ENCODE measurements around the gene EPG5.
A peak's percentile ranks its signal among the peaks of the same experiment; 100 is the strongest.
"Not testable (repeated sequence)": the region's sequence is repeated elsewhere in the genome, so short reads cannot be mapped to it uniquely, and the experiment has no call there.

The EPG5 gene

GRCh38 chr18:45863469-45863868 lies 103.7 kb downstream of the EPG5 start:
- no peak for DNase-seq

GRCh38 chr18:45861926-45862325 lies 105.2 kb downstream of the EPG5 start:
- DNase-seq = no peak

GRCh38 chr18:45860971-45861370 lies 106.2 kb downstream of the EPG5 start:
- DNase-seq = no peak

- no peak for DNase-seq
Observed at GRCh38 chr18:45860492-45860891, 106.6 kb downstream of the EPG5 start.

GRCh38 chr18:45859334-45859733 lies 107.8 kb downstream of the EPG5 start:
- no peak for DNase-seq

- DNase-seq = peak; percentile 16
Observed at GRCh38 chr18:45856531-45856930, 110.6 kb downstream of the EPG5 start.

GRCh38 chr18:45854036-45854586 lies 113.0 kb downstream of the EPG5 start:
- DNase-seq = no peak

- no peak for DNase-seq
Observed at GRCh38 chr18:45852631-45853030, 114.5 kb downstream of the EPG5 start.

- DNase-seq = no peak
Observed at GRCh38 chr18:45851161-45851925, 115.8 kb downstream of the EPG5 start.

GRCh38 chr18:45850021-45850420 lies 117.1 kb downstream of the EPG5 start:
- no peak for DNase-seq

GRCh38 chr18:45849529-45849928 lies 117.6 kb downstream of the EPG5 start:
- DNase-seq = no peak

GRCh38 chr18:45848643-45849042 lies 118.5 kb downstream of the EPG5 start:
- DNase-seq = not testable (repeated sequence)

GRCh38 chr18:45847119-45847518 lies 120.0 kb downstream of the EPG5 start:
- DNase-seq = no peak

GRCh38 chr18:45845410-45845809 lies 121.7 kb downstream of the EPG5 start:
- DNase-seq = no peak

- DNase-seq = no peak
Observed at GRCh38 chr18:45844938-45845337, 122.2 kb downstream of the EPG5 start.

GRCh38 chr18:45843019-45843418 lies 124.1 kb downstream of the EPG5 start:
- DNase-seq = no peak

- DNase-seq = no peak
Observed at GRCh38 chr18:45841765-45842442, 125.2 kb downstream of the EPG5 start.

GRCh38 chr18:45841060-45841764 lies 125.9 kb downstream of the EPG5 start:
- no peak for DNase-seq

GRCh38 chr18:45839414-45840395 lies 127.4 kb downstream of the EPG5 start:
- DNase-seq = peak; percentile 27

GRCh38 chr18:45838302-45839070 lies 128.6 kb downstream of the EPG5 start:
- DNase-seq = no peak

- DNase-seq = no peak
Observed at GRCh38 chr18:45837283-45838070, 129.7 kb downstream of the EPG5 start.
